GM08714 (cell line): ENCODE results near the gene DYRK2.
A peak's percentile ranks its signal among the peaks of the same experiment; 100 is the strongest.

Source experiments
- H3K4me3 ChIP-seq: fragments of 200-500 bp; sonication (Bioruptor generic); 2 replicates; pipeline ENCODE4 v1.5.1; 2014; ENCODE audit warnings: mild to moderate bottlenecking, low read length, inconsistent platforms
- ZNF274 ChIP-seq: IDR thresholded peaks from 2 replicates; pipeline ENCODE4 v1.6.1; 2012; ENCODE audit warnings: mild to moderate bottlenecking, low read depth, low read length

Gene DYRK2

DNA sequence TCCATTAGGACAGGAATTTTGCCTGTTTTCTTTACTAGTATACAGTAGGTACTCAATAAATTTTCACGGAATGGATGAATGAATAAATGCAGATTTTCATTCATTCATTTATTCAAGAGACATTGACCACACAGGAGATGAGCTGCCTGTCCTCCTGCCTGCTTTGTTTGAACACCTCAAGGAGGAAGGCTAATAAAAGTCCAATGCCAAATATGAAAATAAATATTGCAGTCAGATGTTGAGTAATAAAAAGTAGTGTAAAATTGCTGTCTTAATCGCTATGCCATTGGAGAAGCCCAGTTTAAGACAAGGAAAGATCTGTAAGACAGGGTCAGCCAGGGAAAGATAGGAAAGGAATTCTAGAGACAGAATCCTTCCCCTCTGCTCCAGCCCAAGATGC, 47.4 kb downstream of the DYRK2 start:
- TF ChIP-seq ZNF274 = no peak
- no peak overlapping the region for H3K4me3 ChIP-seq

DNA sequence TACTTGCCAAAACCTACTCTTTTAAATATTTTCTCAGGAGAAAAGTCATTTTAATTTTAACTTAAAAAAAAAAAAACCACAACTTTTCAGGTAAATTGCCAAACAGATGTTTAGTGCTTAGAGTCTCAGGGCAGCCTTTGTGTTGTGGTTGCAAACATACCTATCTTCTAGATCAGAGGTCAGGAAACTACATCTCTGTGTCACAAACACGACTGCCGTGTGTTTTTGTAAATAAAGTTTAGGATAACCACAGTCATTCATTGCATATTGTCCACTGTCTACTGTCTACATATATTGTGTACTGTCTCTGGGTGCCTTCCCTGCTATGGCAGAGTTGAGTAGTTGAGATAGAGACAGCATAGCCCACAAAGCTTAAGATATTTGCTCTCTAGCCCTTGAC, 48.9 kb downstream of the DYRK2 start:
- no peak overlapping the region for H3K4me3 ChIP-seq
- no peak for TF ChIP-seq ZNF274

DNA sequence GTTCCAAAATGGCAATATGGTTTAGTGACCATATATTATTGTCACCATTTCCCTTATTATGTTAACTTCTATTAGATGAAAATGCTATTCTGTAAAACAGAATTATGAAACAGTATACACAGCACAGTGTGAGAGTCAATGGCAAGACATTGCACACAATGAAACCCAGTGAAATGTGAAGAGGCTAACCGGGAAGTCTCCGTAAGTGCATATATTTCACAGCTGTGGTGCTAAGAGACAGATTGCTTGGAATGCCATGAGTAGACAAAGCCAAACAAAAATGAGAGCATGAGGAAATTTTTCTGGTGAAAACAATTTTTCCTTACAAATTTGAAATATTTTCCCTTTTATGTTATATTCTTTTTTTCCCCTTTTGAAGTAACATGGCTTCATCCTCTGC, 49.4 kb downstream of the DYRK2 start:
- no peak overlapping the region for H3K4me3 ChIP-seq
- no peak for TF ChIP-seq ZNF274

DNA sequence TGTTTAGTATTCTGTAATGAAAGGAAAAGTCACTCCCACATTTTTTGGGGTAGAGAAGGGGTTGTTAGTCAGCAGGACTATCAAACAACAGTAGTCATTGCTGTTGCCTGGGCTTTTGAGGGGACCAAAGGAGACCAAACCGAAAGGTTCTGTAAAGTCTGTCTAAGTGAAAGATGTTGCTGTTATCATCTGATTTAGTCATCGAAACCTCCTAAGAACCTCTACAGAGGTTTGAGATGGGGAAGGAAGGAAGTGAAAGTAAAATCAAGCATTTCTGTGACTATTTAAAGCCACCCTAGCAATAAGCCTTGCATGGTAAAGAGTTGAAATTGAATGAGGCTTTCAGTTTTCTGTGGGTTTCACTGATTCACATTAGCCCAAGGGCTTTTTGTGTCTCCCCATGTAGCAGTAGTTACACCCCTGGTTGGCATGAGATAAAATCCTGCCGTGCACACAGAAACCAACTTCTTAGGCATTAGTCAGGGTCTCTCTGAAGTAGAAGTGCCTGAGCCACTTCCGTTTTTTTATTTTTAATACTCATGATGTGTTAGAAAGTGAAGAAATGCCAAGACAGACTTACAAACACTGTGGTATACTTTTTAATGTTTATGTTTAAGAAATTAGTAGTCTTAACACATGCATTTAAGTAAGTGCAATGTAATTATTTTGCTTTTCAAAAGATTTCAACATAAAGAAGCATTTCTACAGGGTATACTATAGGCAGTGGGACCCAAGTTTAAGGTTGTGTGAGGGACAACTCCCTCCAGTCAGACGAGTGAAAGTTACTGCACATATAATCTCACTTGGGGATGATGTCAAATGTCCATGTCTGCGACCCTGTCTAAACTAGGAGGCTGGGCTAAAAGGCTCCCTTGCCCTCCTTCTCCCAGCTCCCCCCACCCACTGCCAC, 50.4 kb downstream of the DYRK2 start:
- H3K4me3 ChIP-seq = peak overlapping the region; percentile 44; the same call in 1 of the 2 replicates
- no peak for TF ChIP-seq ZNF274

DNA sequence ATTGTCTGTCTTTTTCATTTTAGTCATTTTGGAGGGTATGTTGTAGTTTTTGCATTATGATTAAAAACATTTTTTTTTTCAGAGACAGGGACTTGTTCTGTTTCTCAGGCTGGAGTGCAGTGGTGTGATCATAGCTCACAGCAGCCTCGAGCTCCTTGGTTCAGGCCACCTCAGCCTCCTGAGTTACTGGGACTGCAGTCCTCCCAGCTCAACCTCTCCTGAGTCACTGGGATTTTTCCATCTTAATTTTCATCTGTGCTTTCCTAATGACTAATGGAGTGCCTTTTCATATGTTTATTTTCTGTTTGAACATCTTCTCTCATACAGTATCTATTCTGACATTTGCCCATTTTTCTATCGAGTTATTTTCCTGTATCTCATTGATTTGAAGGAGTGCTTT, 52.6 kb downstream of the DYRK2 start:
- H3K4me3 ChIP-seq = no peak overlapping the region
- TF ChIP-seq ZNF274 = no peak

DNA sequence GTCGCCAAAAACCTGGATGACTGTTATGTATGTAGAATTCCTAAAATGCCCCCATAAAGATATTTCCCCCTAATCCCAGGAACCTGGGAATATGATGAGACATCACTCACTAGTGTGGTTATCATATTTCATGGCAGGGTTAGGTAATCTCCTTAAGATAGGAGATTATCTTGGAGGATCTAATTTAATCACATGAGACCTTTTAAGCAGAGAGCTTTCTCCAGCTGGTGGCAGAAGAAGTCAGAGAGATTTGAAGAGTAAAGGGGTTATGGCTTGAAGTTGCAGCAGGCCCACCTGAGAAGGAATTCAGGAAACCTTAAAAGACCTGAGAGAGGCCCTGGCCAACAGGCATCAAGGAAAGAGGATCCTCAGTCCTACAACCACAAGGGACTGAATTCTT, 53.6 kb downstream of the DYRK2 start:
- H3K4me3 ChIP-seq = no peak overlapping the region
- no peak for TF ChIP-seq ZNF274

DNA sequence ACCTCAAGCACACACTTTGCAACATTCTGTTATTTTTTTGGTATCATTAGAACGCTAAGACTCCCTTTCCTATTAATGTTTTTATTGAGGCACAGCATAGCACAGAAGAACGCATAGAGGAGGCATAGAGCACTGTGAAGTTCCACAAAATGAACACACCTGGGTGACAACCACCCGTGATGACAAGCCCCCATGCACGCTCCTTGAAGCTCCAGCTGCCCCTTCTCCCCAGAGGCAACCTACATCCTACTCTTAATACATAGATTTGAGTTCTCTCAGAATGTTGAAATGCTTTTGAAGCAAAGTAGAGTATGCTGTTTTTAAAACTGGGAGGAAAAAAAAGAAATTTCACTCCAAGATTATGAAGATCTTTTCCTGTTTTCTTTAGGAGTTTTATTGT, 55.5 kb downstream of the DYRK2 start:
- no peak overlapping the region for H3K4me3 ChIP-seq
- no peak for TF ChIP-seq ZNF274

DNA sequence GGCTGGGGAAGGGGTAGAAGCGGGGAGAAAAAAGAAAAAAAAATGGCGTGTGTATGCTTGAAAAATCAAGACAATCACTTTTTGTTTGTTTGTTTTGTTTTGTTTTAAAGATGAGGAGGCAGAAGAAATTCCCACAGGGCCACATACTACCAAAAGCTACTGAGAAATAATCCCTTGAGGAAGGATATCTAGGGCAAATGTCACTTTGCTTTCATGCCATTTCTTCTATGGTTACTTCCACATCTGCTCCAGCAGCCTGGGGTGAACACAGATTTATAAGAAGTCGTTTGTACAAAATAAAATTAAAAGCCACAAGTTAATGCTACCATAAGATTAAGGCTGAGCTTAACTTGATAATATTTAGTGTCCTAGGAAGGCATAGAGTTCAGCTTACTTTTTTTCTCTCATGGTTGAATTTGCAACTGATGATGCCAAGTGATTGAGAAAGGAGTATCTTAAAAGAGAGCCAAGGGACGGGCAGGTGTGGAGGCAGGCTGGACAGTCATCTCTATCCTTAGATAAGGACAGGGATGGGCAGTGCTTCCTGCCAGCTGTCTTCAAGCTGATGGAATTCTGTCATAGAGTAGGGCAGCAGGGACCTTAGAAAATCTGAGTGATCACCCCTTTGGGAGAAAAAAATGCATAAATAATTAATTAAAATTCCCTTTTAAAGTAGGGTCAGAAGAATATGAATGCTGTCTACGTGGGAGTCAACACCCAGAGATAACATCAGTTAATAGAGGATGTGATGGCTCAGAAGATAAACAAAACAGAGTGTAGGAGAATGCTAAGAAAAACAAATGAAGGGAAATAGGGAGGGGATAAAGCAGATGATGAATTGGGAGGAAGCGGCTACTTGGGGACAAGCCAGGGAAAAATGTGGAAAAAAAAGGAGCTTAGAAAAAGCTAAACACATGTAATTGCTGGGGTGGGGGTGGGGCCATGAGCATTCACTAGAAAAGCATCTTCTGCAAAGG, 57.1 kb downstream of the DYRK2 start:
- TF ChIP-seq ZNF274 = no peak

DNA sequence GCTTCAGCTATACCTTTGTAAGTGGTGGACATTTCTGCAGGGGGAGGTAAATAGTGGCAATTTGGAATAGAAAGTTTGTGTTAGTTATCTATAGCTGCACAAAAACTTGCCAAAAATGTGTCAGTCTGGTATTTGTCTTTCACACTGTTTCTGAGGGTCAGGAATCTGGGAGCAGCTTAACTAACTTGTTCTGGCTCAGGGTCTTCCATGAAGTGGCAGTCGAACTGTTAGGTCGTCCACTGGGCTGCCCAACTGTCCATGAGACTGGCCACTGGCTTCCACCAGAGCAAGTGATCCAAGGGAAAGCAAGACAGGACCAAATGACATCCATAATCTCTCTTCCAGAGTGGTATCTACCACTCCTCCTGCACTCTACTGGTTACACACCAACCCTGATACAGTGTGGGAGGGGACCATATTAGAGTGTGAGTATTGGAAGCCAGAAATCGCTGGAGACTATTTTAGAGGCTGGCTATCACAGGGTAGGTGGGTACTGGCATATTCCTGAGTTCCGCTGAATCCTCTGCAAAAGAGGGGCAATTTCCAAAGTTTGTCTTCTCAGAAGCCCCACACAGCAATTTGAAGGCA, 60.9 kb downstream of the DYRK2 start:
- no peak overlapping the region for H3K4me3 ChIP-seq

More for the DNA sequence above, 57.1 kb downstream of the DYRK2 start:
- no peak overlapping the region for H3K4me3 ChIP-seq

DNA sequence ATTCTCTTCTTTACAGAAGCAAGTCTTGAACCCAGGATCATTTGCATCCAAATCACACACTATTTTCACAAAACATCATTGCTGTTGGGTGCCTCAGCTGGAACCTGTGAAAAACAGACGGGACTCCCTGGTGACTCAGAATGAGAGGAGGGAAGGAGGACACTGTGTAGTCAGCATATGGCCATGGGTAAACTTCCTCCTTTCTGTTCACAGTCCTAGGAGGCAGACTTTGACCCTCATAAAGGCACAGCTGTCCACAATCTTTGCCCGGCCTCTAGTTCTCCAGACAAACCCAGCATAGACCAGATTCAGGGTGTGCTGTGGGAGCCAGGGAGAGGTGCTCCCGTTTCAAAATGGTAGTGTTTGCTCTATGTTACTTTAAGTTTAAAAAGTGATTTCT, 62.0 kb downstream of the DYRK2 start:
- no peak for TF ChIP-seq ZNF274
- H3K4me3 ChIP-seq = no peak overlapping the region

More for the DNA sequence above, 60.9 kb downstream of the DYRK2 start:
- TF ChIP-seq ZNF274 = no peak

DNA sequence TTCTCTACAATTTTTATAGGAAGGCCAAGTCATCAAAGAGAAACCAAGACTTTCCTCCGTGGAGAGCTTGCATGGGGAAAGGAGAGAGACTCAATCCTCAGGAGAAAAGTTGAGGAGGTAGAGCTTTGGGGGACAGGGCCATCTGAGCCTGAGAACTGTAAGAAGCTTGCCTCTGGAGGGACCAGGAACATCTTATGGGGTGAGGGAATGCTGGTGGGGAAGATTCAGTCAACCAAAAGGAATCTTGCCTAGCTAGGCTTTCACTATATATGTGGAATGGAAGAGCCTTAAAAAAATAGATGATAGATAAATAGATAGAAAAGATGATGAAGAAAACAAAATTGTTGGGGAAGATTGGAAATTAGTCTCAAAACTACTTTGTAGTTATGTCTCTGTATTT, 63.5 kb downstream of the DYRK2 start:
- H3K4me3 ChIP-seq = no peak overlapping the region
- TF ChIP-seq ZNF274 = no peak

DNA sequence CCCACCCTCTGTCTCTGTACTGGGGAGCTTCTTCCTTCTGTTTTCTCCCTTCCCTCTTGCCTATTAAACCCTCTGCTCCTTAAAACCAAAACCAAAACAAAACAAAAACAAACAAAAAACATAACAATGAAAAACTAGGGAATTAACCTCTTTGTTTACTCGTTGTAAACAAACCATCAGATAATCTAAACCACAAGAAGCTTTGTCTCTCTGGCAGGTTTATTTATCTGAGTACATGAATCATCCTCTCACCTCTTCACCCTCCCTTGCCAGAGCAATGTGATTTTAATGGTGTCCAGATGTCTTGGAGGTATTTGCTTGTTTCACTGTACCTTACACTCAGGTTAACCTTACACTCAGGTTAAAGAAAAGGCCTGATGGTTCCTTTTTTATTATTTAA, 66.1 kb downstream of the DYRK2 start:
- TF ChIP-seq ZNF274 = no peak
- H3K4me3 ChIP-seq = no peak overlapping the region
